Fibroblast of mammary gland (primary cell): ENCODE measurements around the gene SLC1A2.

ENCODE experiments used
- DNase-seq: peaks from one replicate; pipeline ENCODE4 v3.0.0-alpha.2; 2010; ENCODE audit warnings: low read depth
- H3K4me3 ChIP-seq: 2 replicates; pipeline ENCODE4 v1.5.1; 2011; ENCODE audit warnings: low read depth, mild to moderate bottlenecking, low read length, moderate library complexity; ENCODE audit not compliant: control insufficient read depth
- TF ChIP-seq, protein P1 (sequence below): conservative IDR thresholded peaks from 2 replicates; pipeline ENCODE4 v1.5.1; 2011; ENCODE audit warnings: low read depth, low read length, inconsistent platforms; ENCODE audit not compliant: control insufficient read depth, insufficient read depth

Gene SLC1A2

DNA sequence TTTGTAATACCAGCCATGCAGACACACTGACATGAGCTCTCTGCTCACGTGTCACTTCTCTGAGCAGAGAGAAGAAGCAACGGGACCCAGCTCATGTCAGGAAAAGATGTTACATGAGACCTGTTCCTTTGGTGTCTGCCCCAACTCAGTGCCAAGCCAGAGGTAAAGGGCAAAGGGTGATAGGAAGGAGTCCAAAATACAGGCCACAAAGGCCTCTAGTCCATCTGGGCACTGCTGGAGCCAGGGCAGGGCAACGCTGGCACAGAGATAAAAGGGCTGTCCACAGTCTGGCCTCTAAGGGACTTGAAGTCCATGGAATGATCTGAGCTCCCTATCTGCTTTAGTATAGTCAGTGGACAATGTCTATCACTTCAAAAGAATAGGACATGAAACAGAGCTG is 79.3 kb downstream of the SLC1A2 start:
- DNase-seq: no peak
- TF ChIP-seq, protein P1, sequence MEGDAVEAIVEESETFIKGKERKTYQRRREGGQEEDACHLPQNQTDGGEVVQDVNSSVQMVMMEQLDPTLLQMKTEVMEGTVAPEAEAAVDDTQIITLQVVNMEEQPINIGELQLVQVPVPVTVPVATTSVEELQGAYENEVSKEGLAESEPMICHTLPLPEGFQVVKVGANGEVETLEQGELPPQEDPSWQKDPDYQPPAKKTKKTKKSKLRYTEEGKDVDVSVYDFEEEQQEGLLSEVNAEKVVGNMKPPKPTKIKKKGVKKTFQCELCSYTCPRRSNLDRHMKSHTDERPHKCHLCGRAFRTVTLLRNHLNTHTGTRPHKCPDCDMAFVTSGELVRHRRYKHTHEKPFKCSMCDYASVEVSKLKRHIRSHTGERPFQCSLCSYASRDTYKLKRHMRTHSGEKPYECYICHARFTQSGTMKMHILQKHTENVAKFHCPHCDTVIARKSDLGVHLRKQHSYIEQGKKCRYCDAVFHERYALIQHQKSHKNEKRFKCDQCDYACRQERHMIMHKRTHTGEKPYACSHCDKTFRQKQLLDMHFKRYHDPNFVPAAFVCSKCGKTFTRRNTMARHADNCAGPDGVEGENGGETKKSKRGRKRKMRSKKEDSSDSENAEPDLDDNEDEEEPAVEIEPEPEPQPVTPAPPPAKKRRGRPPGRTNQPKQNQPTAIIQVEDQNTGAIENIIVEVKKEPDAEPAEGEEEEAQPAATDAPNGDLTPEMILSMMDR: no peak
- H3K4me3 ChIP-seq: no peak overlapping the region

DNA sequence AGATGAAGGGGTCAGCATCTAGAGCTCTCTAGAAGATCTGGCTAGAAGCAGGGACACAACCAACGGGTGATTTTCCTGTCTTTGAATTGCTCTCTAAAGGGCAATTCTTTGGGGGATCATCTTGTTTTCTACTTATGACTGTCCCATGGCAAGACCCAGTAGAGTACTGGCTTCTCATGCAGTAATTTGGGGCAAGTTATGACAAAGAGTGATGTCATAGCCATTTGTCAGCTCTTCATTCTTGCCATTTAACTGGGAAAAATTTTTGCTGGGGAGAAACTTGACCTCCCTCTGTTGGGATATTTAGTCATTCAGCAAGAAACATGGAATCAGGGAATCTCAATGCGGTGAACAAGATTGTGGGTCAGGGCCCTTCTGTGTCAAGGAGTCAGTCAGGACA is 80.4 kb downstream of the SLC1A2 start:
- TF ChIP-seq, protein P1: no peak
- H3K4me3 ChIP-seq: no peak overlapping the region
- DNase-seq: peak; percentile 28

DNA sequence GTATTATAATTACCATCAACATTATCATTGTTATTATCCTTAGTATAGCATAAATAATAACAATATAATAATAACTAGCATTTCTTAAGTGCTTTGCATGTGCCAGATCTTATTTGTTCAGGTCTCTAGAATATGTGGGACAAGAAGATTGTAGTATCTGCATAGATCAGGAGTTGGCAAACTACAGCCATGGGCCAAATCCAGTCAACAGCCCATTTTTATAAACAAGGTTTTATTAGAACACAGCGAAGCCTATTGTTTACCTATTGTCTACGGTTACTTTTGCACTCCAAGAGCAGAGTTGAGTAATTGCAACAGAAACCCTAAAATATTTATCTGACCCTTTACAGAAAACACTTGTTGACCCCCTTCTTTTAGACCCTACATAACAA is 81.4 kb downstream of the SLC1A2 start:
- TF ChIP-seq, protein P1: no peak
- no peak for DNase-seq
- H3K4me3 ChIP-seq: no peak overlapping the region

DNA sequence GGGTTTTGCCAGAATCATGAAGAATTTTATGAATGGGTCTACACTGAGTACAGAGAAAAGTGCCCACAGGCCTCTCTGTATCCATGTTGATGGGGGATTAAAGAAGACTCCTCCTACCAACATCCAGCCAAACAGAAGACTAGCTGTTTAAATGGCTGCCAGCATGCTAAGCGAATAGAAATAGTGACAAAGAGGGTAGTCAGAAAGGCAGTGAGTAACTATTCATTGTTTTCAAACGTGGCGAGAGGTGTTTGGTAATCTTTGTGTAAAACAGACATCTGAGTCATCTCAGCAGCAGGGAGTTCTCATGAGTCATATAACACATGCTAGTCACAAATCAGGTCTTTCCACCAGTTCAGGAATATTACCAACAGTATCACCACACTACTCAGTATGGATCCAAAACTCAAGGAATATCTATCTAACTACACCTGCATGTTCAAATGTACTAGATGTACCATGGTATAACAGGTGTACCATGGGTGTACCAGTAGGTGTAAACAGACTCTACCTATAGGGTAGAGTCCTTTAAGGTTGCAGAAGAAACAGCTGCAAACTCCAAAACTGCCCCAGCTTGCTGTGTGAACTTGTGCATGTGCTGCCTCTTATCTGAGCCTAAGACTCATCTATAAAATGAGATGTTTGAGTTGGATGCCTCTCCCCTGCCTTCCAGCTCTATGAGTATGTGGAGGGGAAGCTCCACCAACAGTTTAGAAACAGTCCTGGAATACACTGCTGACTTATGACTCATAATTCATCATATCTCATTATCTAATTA is 82.0 kb downstream of the SLC1A2 start:
- peak; percentile 100 for DNase-seq
- no peak overlapping the region for H3K4me3 ChIP-seq
- TF ChIP-seq, protein P1: no peak

DNA sequence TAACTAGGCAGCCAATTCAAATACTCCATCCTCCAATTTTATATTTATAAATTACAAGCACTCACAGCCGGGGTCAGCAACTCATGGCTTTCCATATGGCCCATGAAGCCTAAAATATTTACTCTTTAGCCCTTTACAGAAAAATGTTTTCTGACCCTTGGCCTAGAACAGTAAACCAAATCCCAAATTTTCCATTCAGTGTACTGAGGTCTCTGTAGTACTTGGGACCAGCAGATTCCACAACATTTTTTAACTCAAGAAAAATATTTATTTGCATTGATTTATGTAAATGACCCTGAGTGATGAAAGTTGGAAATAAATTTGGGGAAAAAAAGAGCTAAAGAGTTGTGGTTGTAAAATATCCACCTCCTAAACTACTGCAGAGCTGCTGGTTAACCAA is 82.6 kb downstream of the SLC1A2 start:
- no peak overlapping the region for H3K4me3 ChIP-seq
- TF ChIP-seq, protein P1: no peak
- DNase-seq: no peak

DNA sequence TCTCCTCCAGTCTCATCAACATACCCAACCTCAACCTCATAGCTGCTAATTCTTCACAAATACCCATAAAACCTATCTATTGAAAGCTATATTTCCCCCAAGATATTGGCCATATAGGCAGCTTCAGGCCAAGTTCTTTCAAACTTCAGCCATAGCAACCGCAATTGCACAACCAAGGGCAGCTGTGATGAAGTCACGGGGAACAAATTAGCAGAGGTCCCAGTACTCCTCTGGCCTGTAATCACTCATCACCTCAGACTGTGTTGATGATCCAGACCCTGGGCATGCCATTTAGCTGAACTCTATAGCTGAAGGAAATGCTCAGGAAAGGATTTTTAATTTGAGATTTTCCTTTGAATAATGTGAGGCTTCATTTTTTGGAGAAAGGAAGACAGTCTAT is 84.1 kb downstream of the SLC1A2 start:
- TF ChIP-seq, protein P1: no peak
- H3K4me3 ChIP-seq: no peak overlapping the region
- peak; percentile 85 for DNase-seq

DNA sequence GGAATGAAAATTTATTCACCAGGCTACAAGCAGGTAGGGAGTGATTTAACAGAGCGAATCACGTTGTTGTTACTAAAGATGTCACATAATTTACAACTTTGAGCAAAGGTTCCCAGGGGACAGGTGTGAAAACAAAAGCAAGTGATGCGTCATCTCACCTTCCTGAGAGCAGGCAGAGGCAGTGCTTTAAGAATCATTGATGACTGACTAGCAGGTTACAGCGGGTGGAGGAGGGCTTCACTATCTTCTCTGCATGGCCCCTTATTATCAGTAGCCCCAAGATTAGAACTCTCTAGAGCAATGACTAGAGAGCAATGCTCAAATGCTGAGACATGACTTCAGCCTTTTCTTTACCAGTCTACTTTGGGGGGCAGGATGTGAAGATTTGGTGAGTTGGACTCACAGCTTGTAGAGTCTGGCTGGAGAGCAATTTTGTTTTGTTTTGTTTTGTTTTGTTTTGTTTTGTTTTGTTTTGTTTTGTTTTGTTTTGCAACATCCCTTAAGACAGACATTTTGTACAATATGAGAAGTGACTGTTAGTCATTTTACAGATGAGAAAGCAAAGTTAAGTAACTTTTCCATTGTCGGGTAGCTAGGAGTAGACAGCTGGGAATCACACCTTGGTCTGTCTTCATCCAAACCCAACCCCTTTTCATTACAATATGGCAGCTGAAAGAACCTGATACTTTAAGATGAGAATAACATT is 84.8 kb downstream of the SLC1A2 start:
- no peak overlapping the region for H3K4me3 ChIP-seq
- DNase-seq: peak; percentile 78
- TF ChIP-seq, protein P1: no peak
